ENCODE results near the gene ADAMTSL5. TPM values are rescaled to one million over a fixed set of nuclear protein-coding genes. Genes with fewer than 3 reads are reported as not detected.
"Not testable (repeated sequence)": the region's sequence is repeated elsewhere in the genome, so short reads cannot be mapped to it uniquely, and the experiment has no call there.

The ADAMTSL5 gene
- total RNA-seq, 2 donors from 2014 or later, result 14.5 to 27.2 TPM

DNA sequence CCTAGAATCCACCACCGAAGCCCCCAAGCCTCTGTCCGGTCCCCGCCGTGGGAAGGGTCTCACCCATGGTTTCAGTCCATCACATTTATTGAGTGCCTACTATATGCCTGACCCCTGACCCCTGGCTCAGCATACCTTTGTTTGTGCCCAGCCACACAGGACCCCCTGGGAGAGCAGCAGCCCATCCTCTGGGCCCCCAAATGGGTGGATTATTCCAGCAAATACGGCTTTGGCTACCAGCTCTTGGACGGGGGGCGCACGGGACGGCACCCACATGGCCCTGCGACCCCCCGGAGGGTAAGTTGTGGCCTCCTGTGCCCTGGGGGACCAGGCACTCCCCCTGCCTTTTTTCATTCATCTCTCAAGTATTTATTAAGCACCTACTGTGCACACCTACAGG is 18.8 kb upstream of the ADAMTSL5 start:
- no peaks in the 10 kb centered on the region for H3K36me3 ChIP-seq
- H3K4me3 ChIP-seq, result no peak overlapping the region
- H3K27me3 ChIP-seq, result no peaks in the 10 kb centered on the region
- no peaks in the 10 kb centered on the region for H3K9me3 ChIP-seq
- H3K27ac ChIP-seq, result no peak overlapping the region
- TF ChIP-seq, protein P1, sequence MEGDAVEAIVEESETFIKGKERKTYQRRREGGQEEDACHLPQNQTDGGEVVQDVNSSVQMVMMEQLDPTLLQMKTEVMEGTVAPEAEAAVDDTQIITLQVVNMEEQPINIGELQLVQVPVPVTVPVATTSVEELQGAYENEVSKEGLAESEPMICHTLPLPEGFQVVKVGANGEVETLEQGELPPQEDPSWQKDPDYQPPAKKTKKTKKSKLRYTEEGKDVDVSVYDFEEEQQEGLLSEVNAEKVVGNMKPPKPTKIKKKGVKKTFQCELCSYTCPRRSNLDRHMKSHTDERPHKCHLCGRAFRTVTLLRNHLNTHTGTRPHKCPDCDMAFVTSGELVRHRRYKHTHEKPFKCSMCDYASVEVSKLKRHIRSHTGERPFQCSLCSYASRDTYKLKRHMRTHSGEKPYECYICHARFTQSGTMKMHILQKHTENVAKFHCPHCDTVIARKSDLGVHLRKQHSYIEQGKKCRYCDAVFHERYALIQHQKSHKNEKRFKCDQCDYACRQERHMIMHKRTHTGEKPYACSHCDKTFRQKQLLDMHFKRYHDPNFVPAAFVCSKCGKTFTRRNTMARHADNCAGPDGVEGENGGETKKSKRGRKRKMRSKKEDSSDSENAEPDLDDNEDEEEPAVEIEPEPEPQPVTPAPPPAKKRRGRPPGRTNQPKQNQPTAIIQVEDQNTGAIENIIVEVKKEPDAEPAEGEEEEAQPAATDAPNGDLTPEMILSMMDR (IDR thresholded peaks at IDR 0.05), result no peak
- H3K4me1 ChIP-seq, result no peaks in the 10 kb centered on the region
- no peak for DNase-seq (ENCODE audit: low spot score)

DNA sequence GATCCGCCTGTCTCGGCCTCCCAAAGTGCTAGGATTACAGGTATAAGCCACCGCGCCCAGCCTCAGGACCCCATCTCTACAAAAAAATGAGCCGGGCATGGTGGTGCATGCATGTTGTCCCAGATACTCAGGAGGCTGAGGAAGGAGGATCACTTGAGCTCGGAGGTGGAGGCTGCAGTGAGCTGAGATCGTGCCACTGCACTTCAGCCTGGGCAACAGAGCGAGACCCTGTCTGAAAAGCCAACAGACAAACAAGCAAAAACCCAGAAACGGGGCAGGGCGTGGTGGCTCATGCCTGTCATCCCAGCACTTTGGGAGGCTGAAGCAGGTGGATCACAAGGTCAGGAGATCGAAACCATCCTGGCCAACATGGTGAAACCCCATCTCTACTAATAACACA is 18.0 kb upstream of the ADAMTSL5 start:
- H3K27ac ChIP-seq; H3K9me3 ChIP-seq; H3K27me3 ChIP-seq; H3K4me1 ChIP-seq; H3K36me3 ChIP-seq; DNase-seq (ENCODE audit: low spot score); H3K4me3 ChIP-seq: not testable (repeated sequence)

DNA sequence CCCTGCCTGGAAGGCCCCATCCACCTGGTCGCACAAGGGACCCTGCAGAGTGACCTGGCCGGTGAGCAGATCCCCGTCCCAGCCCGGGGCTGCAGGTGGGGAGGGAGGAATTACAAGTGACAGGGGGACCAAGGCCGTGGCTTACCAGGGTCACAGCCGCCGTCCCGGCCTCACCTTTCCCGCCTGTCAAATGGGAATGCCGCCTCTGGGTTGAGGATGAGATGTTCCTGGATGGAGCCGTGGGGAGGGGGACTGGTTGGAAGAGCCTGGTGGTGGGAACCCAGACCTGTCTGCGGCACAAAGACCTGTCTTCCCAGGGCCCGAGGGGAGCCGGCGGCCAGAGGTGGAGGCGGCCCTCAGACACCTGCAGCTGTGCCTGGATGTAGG is 16.6 kb upstream of the ADAMTSL5 start:
- H3K36me3 ChIP-seq, result no peaks in the 10 kb centered on the region
- no peak overlapping the region for H3K27ac ChIP-seq
- TF ChIP-seq, protein P1 (IDR thresholded peaks at IDR 0.05), result no peak
- H3K9me3 ChIP-seq, result no peaks in the 10 kb centered on the region
- no peak overlapping the region for H3K4me3 ChIP-seq
- H3K4me1 ChIP-seq, result peaks cover 0 to under 1% of the 10 kb centered on the region in 2 donors
- H3K27me3 ChIP-seq, result peaks cover 0 to 2% of the 10 kb centered on the region in 2 donors
- DNase-seq (ENCODE audit: low spot score), result no peak

DNA sequence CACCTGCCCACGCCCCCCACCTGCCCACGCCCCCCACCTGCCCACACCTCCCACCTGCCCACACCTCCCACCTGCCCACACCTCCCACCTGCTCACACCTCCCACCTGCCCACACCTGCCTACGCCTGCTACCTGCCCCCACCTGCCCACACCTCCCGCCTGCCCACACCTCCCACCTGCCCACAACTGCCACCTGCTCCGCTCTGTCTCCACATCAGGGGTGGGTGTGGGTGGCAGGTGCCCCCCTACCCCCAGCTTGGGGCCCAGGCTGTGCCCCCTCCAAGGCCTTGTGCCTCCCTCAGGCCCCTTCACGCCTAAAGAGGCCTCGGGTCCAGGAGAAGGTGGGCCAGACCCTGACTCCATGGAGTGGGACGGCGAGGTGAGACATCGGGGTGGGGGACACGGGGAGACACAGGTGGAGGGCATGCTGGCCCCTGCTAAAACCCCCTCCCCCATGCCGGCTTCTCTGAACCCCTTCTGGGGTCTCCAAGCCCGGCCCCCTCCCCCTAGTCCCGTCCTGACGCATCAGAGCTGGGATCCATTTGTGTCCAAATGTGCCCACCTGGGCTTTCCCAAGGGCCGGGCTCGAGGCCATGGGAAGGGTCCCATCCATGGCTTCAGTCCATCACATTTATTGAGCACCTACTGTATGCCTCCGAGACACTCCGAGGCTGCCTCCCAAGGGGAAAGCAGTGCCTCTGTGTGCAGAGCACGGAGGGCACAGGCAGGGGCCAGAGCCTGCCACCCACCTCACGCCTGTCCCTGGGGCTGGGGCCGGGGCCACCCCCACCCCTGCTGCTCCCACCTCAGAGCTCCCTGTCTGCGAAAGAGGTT is 16.0 kb upstream of the ADAMTSL5 start:
- Histone ChIP-seq H3K4me3 (no peak overlapping the region), H3K27ac (no peak overlapping the region), H3K36me3 (no peaks in the 10 kb centered on the region), H3K9me3 (no peaks in the 10 kb centered on the region), H3K4me1 (peaks cover 0 to 7% of the 10 kb centered on the region in 2 donors), H3K27me3 (peaks cover 0 to 2% of the 10 kb centered on the region in 2 donors)
- DNase-seq (ENCODE audit: low spot score), result no peak
- TF ChIP-seq, protein P1 (IDR thresholded peaks at IDR 0.05), result no peak

DNA sequence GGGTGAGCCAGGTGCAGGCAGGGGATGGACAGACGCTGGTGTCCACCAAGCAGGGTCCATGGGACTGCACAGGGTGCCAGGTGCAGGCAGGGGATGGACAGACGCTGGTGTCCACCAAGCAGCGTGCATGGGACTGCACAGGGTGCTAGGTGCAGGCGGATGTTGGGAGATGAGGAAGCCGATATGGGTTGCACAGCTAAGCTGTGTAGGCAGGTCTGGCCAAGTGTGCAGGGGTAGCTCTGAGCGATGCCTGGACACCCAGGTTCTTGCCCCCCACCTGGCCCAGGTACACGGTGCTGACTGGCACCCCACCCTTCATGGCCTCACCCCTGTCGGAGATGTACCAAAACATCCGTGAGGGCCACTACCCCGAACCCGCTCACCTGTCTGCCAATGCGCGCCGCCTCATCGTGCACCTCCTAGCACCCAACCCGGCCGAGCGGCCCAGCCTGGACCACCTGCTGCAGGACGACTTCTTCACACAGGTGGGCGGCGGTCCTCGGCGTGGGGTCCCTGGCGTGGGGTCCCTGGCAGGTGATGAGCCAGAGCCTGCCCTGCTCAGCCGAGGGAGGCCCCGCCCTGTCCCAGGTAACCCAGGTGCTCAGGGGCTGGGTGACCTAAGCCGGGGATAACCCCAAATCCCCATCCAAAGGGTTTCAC is 15.0 kb upstream of the ADAMTSL5 start:
- peaks cover 0 to 2% of the 10 kb centered on the region in 2 donors for H3K27me3 ChIP-seq
- no peak overlapping the region for H3K4me3 ChIP-seq
- TF ChIP-seq, protein P1 (IDR thresholded peaks at IDR 0.05), result no peak
- no peaks in the 10 kb centered on the region for H3K36me3 ChIP-seq
- H3K4me1 ChIP-seq, result peaks cover 0 to 12% of the 10 kb centered on the region in 2 donors
- DNase-seq (ENCODE audit: low spot score), result no peak
- no peaks in the 10 kb centered on the region for H3K9me3 ChIP-seq
- H3K27ac ChIP-seq, result no peak overlapping the region

DNA sequence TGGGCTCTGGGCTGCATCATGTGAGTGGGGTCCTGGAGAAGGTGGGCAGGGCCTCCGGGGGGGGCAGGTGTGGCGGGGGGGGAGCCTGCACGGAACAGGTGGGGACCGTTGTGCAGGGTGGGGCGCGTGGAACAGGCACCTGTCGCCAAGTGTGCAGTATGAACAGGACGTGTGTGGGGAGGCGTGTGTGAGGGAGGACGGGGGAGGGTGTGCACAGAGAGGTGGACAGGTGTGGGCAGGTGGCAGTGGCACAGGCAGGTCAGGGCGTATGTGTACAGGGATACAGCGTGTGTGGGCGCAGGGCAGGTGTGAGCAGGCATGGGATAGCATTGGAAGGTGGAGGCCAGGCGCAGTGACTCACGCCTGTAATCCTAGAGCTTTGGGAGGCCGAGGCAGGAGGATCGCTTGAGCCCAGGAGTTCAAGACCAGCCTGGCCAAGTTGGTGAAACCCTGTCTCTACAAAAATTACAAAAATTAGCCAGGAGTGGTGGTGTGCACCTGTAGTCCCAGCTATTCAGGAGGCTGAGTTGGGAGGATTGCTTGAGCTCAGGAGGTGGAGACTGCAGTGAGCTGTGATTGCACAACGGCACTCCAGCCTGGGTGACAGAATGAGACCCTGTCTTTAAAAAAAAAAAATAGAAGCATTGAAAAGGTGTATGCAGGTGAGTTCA is 14.3 kb upstream of the ADAMTSL5 start:
- Histone ChIP-seq H3K9me3 (no peaks in the 10 kb centered on the region), H3K36me3 (no peaks in the 10 kb centered on the region), H3K27me3 (peaks cover 0 to 2% of the 10 kb centered on the region in 2 donors), H3K4me3 (no peak overlapping the region), H3K27ac (no peak overlapping the region), H3K4me1 (peaks cover 0 to 12% of the 10 kb centered on the region in 2 donors)
- TF ChIP-seq, protein P1 (IDR thresholded peaks at IDR 0.05), result no peak
- no peak for DNase-seq (ENCODE audit: low spot score)
